ENCODE data around the gene DNAH10. TPM values are rescaled to one million over a fixed set of nuclear protein-coding genes. Genes with fewer than 3 reads are reported as not detected.

DNAH10 gene
- polyA plus RNA-seq, 2 of the 4 experiments (the other 2 are of a cell fraction), result 0.14 to 0.39 TPM

GRCh38 chr12:123833830-123834229 lies 71.7 kb downstream of the DNAH10 start:
- ATAC-seq (no peak), FAIRE-seq (no peak), DNase-seq (ENCODE audit: low read depth in 1 of 2, low spot score in 1 of 2) (no peak)
- Histone ChIP-seq H3K4me3 (no peak overlapping the region), H3K4me2 (no peak overlapping the region), H3K27ac (no peak overlapping the region), H3K4me1 (no peaks in the 10 kb centered on the region), H3K9me3 (peaks cover 30% of the 10 kb centered on the region)
- POLR2A ChIA-PET, result no interaction called here
- CTCF ChIA-PET, result no interaction called here
- no peak for TF ChIP-seq CTCF (IDR thresholded peaks at IDR 0.05)
- no peak for TF ChIP-seq ELK1 (IDR thresholded peaks at IDR 0.05; ENCODE audit: low read depth, low read length)
- TF ChIP-seq PHF8 (IDR thresholded peaks at IDR 0.05; ENCODE audit: borderline replicate concordance, low read depth), result no peak
- no peak for TF ChIP-seq SREBF2 (IDR thresholded peaks at IDR 0.05)
- TF ChIP-seq ZFP36 (IDR thresholded peaks at IDR 0.05; ENCODE audit: borderline replicate concordance, partially characterized antibody), result no peak
- no peak for TF ChIP-seq RAD21 (conservative IDR thresholded peaks at IDR 0.05 in 1 of 2, IDR thresholded peaks at IDR 0.05 in 1 of 2)
- TF ChIP-seq GATA3 (IDR thresholded peaks at IDR 0.05; ENCODE audit: borderline replicate concordance), result no peak
- no peak for TF ChIP-seq EHMT2 (IDR thresholded peaks at IDR 0.05; ENCODE audit: low read depth)
- TF ChIP-seq, protein P1, sequence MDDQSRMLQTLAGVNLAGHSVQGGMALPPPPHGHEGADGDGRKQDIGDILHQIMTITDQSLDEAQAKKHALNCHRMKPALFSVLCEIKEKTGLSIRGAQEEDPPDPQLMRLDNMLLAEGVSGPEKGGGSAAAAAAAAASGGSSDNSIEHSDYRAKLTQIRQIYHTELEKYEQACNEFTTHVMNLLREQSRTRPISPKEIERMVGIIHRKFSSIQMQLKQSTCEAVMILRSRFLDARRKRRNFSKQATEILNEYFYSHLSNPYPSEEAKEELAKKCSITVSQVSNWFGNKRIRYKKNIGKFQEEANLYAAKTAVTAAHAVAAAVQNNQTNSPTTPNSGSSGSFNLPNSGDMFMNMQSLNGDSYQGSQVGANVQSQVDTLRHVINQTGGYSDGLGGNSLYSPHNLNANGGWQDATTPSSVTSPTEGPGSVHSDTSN (IDR thresholded peaks at IDR 0.05), result no peak
- TF ChIP-seq SMC3 (IDR thresholded peaks at IDR 0.05), result no peak
- no peak for TF ChIP-seq ATOH8 (CRISPR knock-in tag; IDR thresholded peaks at IDR 0.05; ENCODE audit: low read depth)
- TF ChIP-seq MYC (IDR thresholded peaks at IDR 0.05; ENCODE audit: borderline replicate concordance, low read length), result no peak
- TF ChIP-seq, protein P2, sequence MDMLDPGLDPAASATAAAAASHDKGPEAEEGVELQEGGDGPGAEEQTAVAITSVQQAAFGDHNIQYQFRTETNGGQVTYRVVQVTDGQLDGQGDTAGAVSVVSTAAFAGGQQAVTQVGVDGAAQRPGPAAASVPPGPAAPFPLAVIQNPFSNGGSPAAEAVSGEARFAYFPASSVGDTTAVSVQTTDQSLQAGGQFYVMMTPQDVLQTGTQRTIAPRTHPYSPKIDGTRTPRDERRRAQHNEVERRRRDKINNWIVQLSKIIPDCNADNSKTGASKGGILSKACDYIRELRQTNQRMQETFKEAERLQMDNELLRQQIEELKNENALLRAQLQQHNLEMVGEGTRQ (IDR thresholded peaks at IDR 0.05), result no peak
- no peak for TF ChIP-seq JUN (IDR thresholded peaks at IDR 0.05)

- Histone ChIP-seq H3K4me1 (no peaks in the 10 kb centered on the region), H3K9me3 (peaks cover 30% of the 10 kb centered on the region), H3K4me3 (no peak overlapping the region), H3K27ac (no peak overlapping the region), H3K4me2 (no peak overlapping the region)
- FAIRE-seq (no peak), ATAC-seq (no peak), DNase-seq (ENCODE audit: low read depth in 1 of 2, low spot score in 1 of 2) (peak in 1 of 2 experiments; percentile 20)
- 31% methylated on average over 5 of the region's 5 CpGs for WGBS (ENCODE audit: missing lambda C conversion rate)
- ChIA-PET CTCF (no interaction called here), POLR2A (no interaction called here)
- TF ChIP-seq ZC3H11A (IDR thresholded peaks at IDR 0.05) (no peak), RCOR1 (IDR thresholded peaks at IDR 0.05; ENCODE audit: low read depth, low read length) (no peak), SREBF2 (IDR thresholded peaks at IDR 0.05) (no peak), ELK1 (IDR thresholded peaks at IDR 0.05; ENCODE audit: low read depth, low read length) (no peak), CBX8 (IDR thresholded peaks at IDR 0.05) (no peak), CHD4 (IDR thresholded peaks at IDR 0.05; ENCODE audit: borderline replicate concordance) (no peak), TFCP2L1 (CRISPR knock-in tag; IDR thresholded peaks at IDR 0.05) (no peak), RARB (CRISPR knock-in tag; IDR thresholded peaks at IDR 0.05) (no peak), CHD2 (IDR thresholded peaks at IDR 0.05; ENCODE audit: low read length, partially characterized antibody) (no peak), ZNF302 (CRISPR knock-in tag; IDR thresholded peaks at IDR 0.05) (no peak), RAD21 (conservative IDR thresholded peaks at IDR 0.05 in 1 of 2, IDR thresholded peaks at IDR 0.05 in 1 of 2) (no peak), RFX5 (IDR thresholded peaks at IDR 0.05) (no peak), NPAS2 (CRISPR knock-in tag; IDR thresholded peaks at IDR 0.05; ENCODE audit: borderline replicate concordance) (no peak), ATOH8 (CRISPR knock-in tag; IDR thresholded peaks at IDR 0.05; ENCODE audit: low read depth) (no peak), HEYL (CRISPR knock-in tag; IDR thresholded peaks at IDR 0.05) (no peak), EP300 (IDR thresholded peaks at IDR 0.05) (no peak), HOXB5 (CRISPR knock-in tag; IDR thresholded peaks at IDR 0.05) (no peak)
- TF ChIP-seq, protein P3, sequence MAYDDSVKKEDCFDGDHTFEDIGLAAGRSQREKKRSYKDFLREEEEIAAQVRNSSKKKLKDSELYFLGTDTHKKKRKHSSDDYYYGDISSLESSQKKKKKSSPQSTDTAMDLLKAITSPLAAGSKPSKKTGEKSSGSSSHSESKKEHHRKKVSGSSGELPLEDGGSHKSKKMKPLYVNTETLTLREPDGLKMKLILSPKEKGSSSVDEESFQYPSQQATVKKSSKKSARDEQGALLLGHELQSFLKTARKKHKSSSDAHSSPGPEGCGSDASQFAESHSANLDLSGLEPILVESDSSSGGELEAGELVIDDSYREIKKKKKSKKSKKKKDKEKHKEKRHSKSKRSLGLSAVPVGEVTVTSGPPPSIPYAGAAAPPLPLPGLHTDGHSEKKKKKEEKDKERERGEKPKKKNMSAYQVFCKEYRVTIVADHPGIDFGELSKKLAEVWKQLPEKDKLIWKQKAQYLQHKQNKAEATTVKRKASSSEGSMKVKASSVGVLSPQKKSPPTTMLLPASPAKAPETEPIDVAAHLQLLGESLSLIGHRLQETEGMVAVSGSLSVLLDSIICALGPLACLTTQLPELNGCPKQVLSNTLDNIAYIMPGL (CRISPR knock-in tag; IDR thresholded peaks at IDR 0.05; ENCODE audit: borderline replicate concordance), result no peak
Measured at GRCh38 chr12:123834845-123835244, 72.7 kb downstream of the DNAH10 start.
